ENCODE measurements around the gene GAR1.
"Not testable (repeated sequence)": the region's sequence is repeated elsewhere in the genome, so short reads cannot be mapped to it uniquely, and the experiment has no call there.

GAR1 gene

DNA sequence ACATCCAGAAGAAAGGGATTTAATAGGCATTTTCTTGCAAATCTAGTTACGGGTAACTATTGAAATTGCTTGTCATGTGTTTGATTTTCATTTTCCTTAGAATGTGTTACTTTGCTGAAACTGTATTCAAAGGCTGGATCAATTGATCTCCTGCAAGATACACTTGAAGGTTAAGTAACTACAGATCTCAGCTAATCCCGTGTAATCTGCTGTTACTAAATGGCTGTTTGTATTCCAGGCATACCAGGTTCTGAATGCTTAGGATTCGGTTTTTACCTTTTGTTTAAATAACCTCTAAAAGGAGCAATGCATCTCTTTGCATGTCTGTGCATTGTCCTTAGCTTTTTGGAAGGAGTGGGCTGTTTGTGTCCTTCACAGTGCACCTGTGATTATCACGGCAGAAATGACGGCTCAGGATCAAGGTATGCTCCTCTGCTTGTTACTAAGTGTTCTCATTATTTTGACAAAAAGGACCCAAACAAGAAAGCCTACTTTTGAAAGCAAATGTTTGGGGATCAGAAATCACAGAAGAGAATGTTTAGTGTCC lies 32.4 kb downstream of the GAR1 start, which contains the start of gene LRIT3:
TSS of gene LRIT3 (plus strand) at position 212 of the 547 bp plus-strand sequence. CDS start at position 307, 95 bp downstream.
- DNase-seq, result no peak

DNA sequence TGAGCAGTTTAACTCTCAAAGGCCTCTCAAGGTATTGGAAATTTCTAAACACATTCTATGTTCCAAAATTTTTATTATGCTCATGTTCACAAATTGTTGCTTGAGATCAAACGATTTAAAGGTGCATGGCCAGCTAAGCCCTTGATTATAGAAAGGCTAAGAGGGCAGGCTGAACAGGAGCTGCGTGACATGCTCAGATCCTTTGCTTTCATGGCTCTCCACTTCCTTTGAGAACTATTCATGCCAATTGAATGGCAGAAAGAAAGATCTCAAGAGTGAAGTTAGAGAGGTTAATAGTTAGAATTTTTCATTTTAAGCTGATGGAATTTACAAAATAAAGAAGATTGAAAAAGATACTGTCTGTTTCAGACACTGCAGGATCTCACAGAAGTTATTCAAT lies 32.9 kb downstream of the GAR1 start:
- no peak for DNase-seq

DNA sequence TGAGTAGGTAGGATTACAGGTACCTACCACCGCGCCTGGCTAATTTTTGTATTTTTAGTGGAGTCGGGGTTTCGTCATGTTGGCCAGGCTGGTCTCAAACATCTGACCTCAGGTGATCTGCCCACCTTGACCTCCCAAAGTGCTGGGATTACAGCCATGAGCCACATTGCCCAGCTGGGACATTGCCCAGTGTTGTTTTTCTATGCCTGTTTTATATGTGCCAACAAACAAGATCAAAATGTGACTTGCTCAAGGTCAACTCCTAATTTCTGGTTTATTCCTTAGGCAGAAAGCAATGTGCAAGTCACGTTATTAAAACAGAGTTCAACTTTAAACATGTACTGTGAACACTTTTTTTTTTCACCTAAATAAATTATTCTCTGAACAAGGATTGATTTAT lies 35.0 kb downstream of the GAR1 start:
- DNase-seq, result no peak

DNA sequence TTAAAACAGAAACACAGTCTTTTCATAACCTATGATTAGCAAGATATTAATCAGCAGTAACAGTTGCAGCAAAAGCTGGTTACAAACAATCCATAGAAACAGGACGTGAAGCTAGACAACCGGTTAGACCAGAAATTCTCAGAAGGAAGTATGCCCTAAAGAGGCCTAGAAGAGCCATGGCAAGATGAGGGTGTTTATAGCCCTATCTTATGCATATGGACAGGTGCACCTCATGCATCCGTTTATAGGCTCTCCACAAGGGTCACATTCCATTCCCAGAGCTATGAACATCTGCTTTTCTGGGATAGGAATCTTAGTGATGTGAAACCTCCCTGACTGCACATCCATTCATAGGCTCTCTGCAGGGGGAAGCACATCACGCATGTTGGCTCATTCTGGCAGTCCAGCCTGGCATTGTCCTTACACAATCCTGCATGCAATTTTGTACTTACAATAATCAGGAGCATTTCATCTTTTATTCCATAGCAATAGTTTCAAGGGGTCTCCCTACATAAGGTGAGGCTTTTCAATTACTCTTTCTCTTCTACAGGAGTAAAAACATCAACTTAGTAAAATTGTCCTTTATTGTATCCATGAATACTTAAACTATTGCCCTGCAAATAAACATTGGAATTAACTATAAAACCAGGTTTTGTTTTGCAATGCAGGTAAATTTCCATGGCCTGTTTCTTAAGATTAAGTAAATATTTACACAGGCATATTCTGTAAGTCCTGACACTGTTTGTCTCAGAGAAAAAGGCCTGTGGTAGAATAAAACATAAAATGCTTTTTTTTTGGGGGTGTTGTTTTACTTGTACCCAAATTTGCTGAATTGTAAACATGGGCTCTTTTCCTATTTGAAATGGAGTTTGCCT lies 44.1 kb downstream of the GAR1 start:
- DNase-seq, result not testable (repeated sequence)

DNA sequence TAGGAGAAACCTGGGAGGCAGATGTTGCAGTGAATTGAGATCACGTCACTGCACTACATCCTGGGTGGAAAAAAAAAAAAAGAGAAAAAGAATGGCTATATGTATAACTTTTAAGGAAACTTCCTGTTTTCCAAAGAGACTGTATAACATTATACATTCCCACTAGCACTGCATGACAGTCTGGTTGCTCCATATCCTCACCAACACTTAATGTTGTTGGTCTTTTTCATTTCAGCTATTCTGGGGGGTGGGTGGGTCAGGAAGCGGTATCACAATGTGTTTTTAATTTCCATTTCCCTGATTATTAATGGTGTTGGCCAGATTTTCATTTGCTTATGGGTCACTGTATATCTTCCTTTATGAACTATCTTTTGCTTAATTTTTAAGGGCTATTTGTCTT lies 45.7 kb downstream of the GAR1 start:
- DNase-seq, result no peak

DNA sequence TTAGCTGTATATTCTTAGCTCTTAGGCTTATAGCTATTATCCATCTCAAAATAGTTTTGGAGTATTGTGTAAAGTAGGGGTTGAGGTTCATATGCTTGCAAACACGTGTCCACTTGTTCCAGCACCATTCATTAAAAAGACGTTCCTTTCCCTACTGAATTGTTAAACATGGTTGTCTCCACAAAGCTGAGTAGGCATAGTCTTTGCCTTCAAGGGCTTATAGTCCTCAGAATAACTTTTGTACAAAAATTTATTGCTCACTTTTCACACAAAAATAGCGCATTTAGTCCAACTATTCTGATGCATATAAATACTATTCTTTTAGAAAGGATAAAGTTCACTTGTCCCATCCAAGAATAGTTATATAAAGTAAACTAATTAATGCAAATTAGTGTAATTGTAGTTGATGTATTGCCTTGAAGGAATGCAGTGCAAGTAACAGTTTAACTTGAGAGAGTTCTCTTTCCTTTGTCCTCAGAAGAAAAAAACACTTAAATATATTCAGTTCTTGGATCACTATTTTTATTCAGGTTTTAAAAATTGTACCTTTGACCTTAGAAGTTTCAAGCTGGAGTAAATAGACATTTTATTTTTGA lies 46.5 kb downstream of the GAR1 start:
- DNase-seq, result no peak

DNA sequence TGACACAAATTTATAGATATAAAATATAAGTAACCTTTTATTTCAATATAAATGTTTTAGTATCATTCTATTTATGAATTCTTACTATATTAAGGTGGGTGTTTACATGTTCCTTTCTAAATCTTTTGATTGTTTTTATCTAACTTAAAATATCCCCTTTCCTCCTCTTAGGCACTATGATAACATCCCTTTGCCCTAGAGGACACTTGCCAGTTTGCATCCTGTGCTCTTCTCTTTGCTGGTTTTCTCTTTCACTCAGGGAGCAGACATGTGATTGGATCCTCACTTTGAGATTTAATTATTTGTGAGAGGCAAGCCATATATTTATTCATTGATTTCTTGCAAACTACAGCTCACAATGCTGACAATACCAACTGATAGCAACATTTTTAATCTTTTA lies 48.6 kb downstream of the GAR1 start:
- no peak for DNase-seq

DNA sequence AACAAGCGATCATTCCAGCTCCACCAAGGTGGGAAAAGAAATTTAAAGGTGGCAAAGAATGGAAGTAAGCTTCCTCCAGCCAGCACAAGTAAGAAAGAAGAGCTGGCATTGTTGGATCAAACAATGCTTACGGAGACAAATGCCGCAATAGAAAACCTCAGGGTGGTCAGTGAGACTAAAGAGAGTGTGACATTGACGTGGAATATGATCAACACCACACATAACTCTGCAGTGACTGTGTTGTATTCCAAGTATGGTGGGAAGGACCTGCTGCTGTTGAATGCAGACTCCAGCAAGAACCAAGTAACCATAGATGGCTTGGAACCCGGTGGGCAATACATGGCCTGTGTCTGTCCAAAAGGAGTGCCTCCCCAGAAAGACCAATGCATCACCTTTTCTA lies 54.5 kb downstream of the GAR1 start:
- DNase-seq, result no peak

DNA sequence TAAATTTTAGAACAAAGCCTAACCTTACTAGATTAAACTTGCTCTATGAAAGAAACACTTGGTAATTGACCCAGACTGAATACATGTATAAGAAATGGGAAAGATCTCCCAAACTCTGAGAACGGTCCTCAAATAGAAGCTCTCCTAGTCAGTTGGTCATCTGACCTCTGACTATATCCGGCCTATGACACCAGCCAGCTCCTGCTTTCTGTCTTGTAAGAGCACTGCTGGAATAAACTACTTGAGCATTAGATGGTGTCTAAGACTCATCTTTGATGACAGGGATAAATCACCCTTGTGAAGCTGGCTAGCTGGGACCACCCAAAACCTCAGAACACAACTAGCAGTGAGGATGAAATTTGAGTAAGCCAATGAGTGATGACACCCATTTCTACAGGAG lies 56.5 kb downstream of the GAR1 start:
- DNase-seq, result no peak

DNA sequence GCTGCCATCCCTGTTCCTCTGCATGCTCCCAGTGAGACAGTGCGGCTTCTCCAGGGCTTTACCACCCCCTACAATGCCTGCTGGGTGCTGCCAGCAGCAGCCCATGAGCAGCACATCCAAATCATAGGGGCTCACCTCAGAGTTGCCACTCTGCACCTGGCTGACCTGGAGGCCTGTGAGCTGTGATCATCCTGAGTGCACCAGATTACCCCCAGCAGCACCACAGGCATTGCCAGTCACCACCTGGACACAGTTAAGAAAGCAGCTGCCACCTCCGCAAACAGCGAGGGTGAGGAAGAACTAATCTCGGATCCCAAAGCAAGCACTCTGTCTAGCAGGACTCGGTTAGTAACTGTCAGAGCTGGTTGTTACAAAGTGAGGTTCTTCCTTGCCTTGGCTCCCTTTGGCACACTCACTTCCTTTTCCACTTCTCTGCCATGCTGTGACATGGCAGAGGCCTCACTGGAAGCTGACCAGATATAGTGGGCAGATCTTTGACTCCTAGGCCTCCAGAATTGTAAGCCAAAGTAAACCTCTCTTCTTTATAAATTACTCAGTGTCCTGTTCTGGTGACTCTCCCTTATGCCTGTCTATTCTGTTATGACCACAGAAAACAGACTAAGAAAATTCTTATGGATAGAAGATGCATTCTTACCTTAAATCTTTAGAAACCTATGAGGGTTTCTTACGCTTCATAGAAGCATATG lies 57.5 kb downstream of the GAR1 start:
- no peak for DNase-seq

DNA sequence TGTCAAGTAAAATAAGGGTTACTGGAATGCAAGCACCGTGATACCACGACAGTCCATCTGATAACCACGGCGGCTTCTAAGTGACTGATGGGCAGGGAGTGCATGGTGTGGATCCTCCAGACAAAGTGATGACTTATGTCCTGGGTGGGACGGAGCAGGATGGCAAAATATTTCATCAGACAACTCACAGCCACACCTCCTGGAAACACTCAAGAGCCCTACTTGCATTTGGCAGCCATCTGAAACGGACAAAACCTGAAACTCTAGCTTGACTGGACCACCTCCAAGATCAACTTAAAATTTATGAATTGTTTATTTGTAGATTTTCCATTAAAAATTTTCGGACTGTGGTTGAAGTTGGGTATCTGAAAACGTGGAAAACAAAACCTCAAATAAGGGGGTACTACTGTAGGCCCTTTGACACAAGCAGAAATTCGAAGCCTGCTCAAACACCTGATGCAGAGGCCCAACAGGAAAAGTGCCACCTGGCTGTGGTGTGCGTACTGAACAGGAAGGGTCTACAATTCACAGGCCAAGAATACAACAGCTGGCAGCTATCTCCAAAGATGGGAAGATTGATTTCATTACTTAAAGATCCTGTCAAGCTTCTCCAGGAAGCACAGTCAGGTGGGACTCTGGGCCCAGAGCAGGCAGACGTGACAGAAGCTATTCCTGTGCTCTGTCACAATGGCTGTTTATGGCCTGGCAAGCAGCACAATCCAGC lies 58.4 kb downstream of the GAR1 start:
- DNase-seq, result no peak

Data from bone marrow (tissue), 2 donors.